Measurements from ENCODE around the gene DCC.
"Not testable (repeated sequence)": the region's sequence is repeated elsewhere in the genome, so short reads cannot be mapped to it uniquely, and the experiment has no call there.

The DCC gene

GRCh38 chr18:53509886-53510285 lies 1169.9 kb downstream of the DCC start:
- no peak for DNase-seq (ENCODE audit: low read depth)

GRCh38 chr18:53511725-53512124 lies 1171.7 kb downstream of the DCC start:
- DNase-seq (ENCODE audit: low read depth), result not testable (repeated sequence)

- DNase-seq (ENCODE audit: low read depth), result no peak
These were observed 1181.1 kb downstream of the DCC start for GRCh38 chr18:53521068-53521467.

GRCh38 chr18:53526101-53526870 lies 1186.3 kb downstream of the DCC start:
- no peak for DNase-seq (ENCODE audit: low read depth)

GRCh38 chr18:53527365-53527764 lies 1187.4 kb downstream of the DCC start:
- DNase-seq (ENCODE audit: low read depth), result no peak

GRCh38 chr18:53531187-53531586 lies 1191.2 kb downstream of the DCC start:
- DNase-seq (ENCODE audit: low read depth), result no peak

GRCh38 chr18:53531896-53532295 lies 1191.9 kb downstream of the DCC start:
- DNase-seq (ENCODE audit: low read depth), result no peak

- DNase-seq (ENCODE audit: low read depth), result no peak
These were observed 1194.2 kb downstream of the DCC start for GRCh38 chr18:53534203-53534602.

GRCh38 chr18:53534695-53535094 lies 1194.7 kb downstream of the DCC start:
- DNase-seq (ENCODE audit: low read depth), result no peak

- DNase-seq (ENCODE audit: low read depth), result no peak
These were observed 1196.9 kb downstream of the DCC start for GRCh38 chr18:53536908-53537307.

- no peak for DNase-seq (ENCODE audit: low read depth)
These were observed 1201.9 kb downstream of the DCC start for GRCh38 chr18:53541924-53542323.

GRCh38 chr18:53543711-53544110 lies 1203.7 kb downstream of the DCC start:
- no peak for DNase-seq (ENCODE audit: low read depth)

GRCh38 chr18:53544917-53545316 lies 1204.9 kb downstream of the DCC start:
- DNase-seq (ENCODE audit: low read depth), result no peak

- no peak for DNase-seq (ENCODE audit: low read depth)
These were observed 1212.0 kb downstream of the DCC start for GRCh38 chr18:53551868-53552426.

GRCh38 chr18:53553030-53553429 lies 1213.0 kb downstream of the DCC start:
- DNase-seq (ENCODE audit: low read depth), result no peak

- DNase-seq (ENCODE audit: low read depth), result no peak
These were observed 1216.5 kb downstream of the DCC start for GRCh38 chr18:53556450-53556849.

GRCh38 chr18:53560546-53560945 lies 1220.5 kb downstream of the DCC start:
- no peak for DNase-seq (ENCODE audit: low read depth)

GRCh38 chr18:53566626-53567025 lies 1226.6 kb downstream of the DCC start:
- no peak for DNase-seq (ENCODE audit: low read depth)

- DNase-seq (ENCODE audit: low read depth), result no peak
These were observed 1228.1 kb downstream of the DCC start for GRCh38 chr18:53567929-53568574.

Data from activated T-cell treated with anti-CD3 and anti-CD28 coated beads for 1 hour (primary cell).